ENCODE results near the gene WRNIP1.

Gene WRNIP1

DNA sequence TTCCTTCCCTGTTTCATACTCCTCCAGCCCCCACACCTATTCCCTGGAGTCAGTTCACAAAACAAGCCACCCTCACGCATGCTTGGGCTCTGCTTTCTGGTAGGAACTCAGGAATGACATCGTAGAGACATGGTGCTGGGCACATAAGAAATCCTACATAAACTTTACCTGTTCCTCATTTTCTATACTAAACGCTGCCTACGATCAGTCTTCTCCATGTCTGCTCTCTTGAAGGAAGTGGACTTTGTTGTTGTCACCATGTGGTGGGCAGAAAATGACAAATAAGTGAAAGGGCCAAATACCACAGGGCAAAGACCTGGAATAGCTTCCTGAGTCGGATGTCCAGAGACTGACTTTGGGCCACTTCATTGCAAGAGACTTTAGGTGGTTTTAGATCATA is 24.6 kb upstream of the WRNIP1 start:
- no peak overlapping the region for H3K4me3 ChIP-seq (ENCODE audit: low read depth, low read length)
- TF ChIP-seq, protein P1, sequence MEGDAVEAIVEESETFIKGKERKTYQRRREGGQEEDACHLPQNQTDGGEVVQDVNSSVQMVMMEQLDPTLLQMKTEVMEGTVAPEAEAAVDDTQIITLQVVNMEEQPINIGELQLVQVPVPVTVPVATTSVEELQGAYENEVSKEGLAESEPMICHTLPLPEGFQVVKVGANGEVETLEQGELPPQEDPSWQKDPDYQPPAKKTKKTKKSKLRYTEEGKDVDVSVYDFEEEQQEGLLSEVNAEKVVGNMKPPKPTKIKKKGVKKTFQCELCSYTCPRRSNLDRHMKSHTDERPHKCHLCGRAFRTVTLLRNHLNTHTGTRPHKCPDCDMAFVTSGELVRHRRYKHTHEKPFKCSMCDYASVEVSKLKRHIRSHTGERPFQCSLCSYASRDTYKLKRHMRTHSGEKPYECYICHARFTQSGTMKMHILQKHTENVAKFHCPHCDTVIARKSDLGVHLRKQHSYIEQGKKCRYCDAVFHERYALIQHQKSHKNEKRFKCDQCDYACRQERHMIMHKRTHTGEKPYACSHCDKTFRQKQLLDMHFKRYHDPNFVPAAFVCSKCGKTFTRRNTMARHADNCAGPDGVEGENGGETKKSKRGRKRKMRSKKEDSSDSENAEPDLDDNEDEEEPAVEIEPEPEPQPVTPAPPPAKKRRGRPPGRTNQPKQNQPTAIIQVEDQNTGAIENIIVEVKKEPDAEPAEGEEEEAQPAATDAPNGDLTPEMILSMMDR (IDR thresholded peaks at IDR 0.05; ENCODE audit: control insufficient read depth, extremely low read depth, insufficient read depth): no peak
- no peak for DNase-seq (ENCODE audit: low read depth)

DNA sequence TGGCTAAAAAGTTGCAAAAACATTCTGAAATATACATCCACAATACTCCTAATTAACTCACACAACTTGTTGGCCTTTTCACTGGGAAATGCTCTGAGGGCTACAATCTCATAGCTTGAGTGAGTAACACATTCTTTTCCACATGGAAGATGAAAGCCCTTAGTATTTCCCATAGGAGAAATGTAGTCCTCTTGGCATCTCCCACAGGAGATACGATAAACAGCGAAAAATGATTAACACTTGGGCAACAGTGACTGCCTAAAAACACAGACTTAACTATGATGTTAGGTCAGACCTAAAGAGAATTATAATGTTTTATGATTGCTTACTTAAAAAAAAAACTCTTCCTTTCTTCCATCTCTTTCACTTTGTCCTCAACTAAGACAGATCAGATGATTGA is 23.4 kb upstream of the WRNIP1 start:
- no peak overlapping the region for H3K4me3 ChIP-seq (ENCODE audit: low read depth, low read length)
- DNase-seq (ENCODE audit: low read depth): no peak
- TF ChIP-seq, protein P1 (IDR thresholded peaks at IDR 0.05; ENCODE audit: control insufficient read depth, extremely low read depth, insufficient read depth): no peak

DNA sequence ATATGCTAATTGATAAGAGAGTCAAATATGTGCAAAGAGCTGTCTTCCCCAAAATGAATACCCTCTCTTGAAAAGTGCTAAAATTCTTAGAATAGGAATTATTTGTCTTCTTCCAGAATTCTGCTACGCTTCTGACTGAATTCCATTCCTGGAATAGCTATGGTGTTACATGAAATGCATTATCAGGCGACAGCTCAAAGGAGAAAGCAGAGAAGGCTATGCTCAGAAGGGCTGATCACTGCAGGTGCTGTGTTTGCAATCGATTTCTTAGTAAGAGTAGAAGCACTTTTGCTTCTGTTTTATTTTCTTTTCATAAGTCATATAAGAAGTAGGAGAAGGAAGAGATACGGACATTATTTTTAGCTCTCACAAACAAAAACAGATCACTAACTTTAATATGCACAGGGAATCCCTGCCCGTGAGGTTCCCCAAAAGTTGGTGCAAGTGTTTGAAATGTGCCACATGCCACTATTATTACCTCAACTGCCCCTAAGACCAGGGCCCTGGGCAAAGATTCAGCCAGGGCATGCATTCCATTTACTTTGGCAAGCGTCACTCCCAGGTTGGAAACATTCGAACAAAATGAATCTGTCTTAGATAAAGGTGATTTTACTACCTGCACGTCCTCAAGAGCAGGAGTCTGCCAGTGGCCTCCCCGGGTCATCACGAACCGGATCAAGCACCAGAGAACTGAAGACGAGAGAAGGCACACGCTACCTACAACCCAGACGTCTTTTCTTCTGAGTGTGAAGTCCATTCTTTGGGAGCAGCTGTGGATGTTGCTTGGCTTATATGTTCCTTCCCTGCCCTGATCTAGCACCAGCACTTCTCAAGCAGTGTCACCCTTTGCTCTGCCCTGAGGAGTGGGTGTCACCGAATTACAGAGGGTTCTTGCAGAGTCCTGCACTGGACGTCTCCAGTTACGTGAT is 21.6 kb upstream of the WRNIP1 start:
- TF ChIP-seq, protein P1 (IDR thresholded peaks at IDR 0.05; ENCODE audit: control insufficient read depth, extremely low read depth, insufficient read depth): no peak
- DNase-seq (ENCODE audit: low read depth): no peak
- peak overlapping the region; percentile 10; the same call in 1 of the 2 replicates for H3K4me3 ChIP-seq (ENCODE audit: low read depth, low read length)

DNA sequence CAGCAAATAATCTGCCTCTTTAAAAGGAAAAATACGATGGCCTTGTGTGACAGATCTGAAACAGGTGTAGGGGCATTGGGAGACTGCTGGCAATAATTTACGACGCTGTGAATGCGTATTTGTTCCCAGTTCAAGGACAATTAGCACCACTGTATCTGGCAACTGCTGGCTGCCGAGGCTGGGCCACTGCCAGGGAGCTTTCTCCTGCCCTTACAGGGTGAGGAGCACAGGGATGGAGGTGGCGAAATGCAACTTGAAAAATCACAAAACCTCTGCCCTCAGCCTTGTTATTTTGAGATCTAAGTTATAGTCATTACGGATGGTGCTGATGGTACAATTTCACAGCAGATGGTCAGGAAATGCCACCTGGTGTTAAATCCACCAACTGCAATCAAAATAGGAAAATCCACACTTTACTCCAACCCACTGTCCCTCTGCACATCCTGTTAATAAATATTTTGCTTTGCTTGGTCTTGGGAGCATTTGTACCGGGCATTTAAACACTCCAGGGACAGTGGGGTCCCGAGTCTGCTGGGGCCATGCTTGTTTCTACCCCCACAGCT is 20.9 kb upstream of the WRNIP1 start:
- DNase-seq (ENCODE audit: low read depth): no peak

DNA sequence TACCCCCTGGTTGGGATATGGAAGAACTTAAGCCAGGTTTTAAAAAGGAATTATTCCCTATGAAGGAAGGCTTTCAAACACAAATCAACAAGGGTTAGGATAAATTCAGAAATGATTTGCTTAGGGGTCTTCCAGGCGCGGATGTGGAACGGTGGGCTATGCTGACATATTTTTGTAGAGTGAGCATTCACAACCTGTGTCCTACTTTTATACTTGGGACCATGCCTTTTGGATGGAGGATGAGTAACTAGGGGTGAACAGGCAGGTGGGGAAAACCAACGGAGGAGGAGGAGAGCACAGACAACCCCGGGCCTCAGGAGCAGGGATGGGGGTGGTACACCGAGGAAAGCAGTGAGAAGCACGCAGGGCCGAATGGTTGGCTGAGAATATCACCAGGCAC is 20.4 kb upstream of the WRNIP1 start:
- TF ChIP-seq, protein P1 (IDR thresholded peaks at IDR 0.05; ENCODE audit: control insufficient read depth, extremely low read depth, insufficient read depth): no peak
- no peak overlapping the region for H3K4me3 ChIP-seq (ENCODE audit: low read depth, low read length)
- DNase-seq (ENCODE audit: low read depth): no peak

More for the DNA sequence above, 20.9 kb upstream of the WRNIP1 start:
- TF ChIP-seq, protein P1 (IDR thresholded peaks at IDR 0.05; ENCODE audit: control insufficient read depth, extremely low read depth, insufficient read depth): peak; percentile 42
- 0 out of 2 replicates have a peak overlapping the region, but pooled peaks have one; percentile 10 for H3K4me3 ChIP-seq (ENCODE audit: low read depth, low read length)

DNA sequence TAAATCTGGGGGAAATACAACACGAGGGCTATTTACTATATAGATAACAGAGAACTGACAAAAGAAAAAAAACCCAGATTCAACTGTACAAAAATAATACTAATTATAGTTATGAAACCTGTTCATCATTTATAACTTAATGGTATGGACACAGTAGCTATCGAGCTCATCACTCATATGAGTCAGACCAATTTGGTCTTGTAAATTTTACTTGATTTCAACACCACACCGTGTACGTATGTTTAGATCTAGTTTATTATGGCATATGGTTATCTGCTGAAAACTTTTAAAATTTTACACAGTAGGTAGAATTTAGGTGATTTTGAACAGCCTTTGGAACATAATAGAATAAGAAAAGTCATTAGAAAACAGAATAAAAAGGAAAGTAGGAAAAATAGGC is 19.9 kb upstream of the WRNIP1 start:
- no peak for DNase-seq (ENCODE audit: low read depth)
- TF ChIP-seq, protein P1 (IDR thresholded peaks at IDR 0.05; ENCODE audit: control insufficient read depth, extremely low read depth, insufficient read depth): no peak
- no peak overlapping the region for H3K4me3 ChIP-seq (ENCODE audit: low read depth, low read length)
